ENCODE data around the gene GFPT1. TPM values are rescaled to one million over a fixed set of nuclear protein-coding genes. Genes with fewer than 3 reads are reported as not detected.
"Not testable (repeated sequence)": the region's sequence is repeated elsewhere in the genome, so short reads cannot be mapped to it uniquely, and the experiment has no call there.

The GFPT1 gene
- polyA plus RNA-seq, 1 donor (not counting 4 experiments of a cell fraction or from before 2014, with no cell fraction given), result 12.9 TPM

GRCh38 chr2:69356471-69356870 is 30.6 kb downstream of the GFPT1 start:
- H3K9me3 ChIP-seq (ENCODE audit: control insufficient read depth, low read depth, low read length), result no peaks in the 10 kb centered on the region
- TF ChIP-seq, protein P1, sequence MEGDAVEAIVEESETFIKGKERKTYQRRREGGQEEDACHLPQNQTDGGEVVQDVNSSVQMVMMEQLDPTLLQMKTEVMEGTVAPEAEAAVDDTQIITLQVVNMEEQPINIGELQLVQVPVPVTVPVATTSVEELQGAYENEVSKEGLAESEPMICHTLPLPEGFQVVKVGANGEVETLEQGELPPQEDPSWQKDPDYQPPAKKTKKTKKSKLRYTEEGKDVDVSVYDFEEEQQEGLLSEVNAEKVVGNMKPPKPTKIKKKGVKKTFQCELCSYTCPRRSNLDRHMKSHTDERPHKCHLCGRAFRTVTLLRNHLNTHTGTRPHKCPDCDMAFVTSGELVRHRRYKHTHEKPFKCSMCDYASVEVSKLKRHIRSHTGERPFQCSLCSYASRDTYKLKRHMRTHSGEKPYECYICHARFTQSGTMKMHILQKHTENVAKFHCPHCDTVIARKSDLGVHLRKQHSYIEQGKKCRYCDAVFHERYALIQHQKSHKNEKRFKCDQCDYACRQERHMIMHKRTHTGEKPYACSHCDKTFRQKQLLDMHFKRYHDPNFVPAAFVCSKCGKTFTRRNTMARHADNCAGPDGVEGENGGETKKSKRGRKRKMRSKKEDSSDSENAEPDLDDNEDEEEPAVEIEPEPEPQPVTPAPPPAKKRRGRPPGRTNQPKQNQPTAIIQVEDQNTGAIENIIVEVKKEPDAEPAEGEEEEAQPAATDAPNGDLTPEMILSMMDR (optimal IDR thresholded peaks at IDR 0.05 in 1 of 3, IDR thresholded peaks at IDR 0.05 in 1 of 3, conservative IDR thresholded peaks at IDR 0.05 in 1 of 3; ENCODE audit: extremely low read depth in 1 of 3, insufficient read depth in 2 of 3, low read length in 3 of 3), result no peak
- no peak for TF ChIP-seq EZH2 (IDR thresholded peaks at IDR 0.05; ENCODE audit: low read length)
- no peak overlapping the region for H3K9ac ChIP-seq (ENCODE audit: control insufficient read depth, extremely low read depth, insufficient read depth, low read length)
- DNase-seq (ENCODE audit: low read depth, low spot score) (no peak), FAIRE-seq (no peak)
- H4K20me1 ChIP-seq (ENCODE audit: control insufficient read depth, extremely low read depth, insufficient read depth, low read length), result peaks cover 2% of the 10 kb centered on the region
- H3K4me1 ChIP-seq (ENCODE audit: control insufficient read depth, extremely low read depth, insufficient read depth, low read length), result no peaks in the 10 kb centered on the region
- no peak overlapping the region for H2AFZ ChIP-seq (ENCODE audit: control insufficient read depth, low read length)
- no peak overlapping the region for H3K4me3 ChIP-seq (ENCODE audit: control insufficient read depth in 2 of 3, extremely low read depth in 1 of 3, insufficient read depth in 2 of 3, low read depth in 1 of 3, low read length in 3 of 3)
- dilution Hi-C loops (cut with MboI; ENCODE audit: extremely low pct_ligation_motif_present, low sequenced_read_pairs), result no loop called here
- no peaks in the 10 kb centered on the region for H3K79me2 ChIP-seq (ENCODE audit: control insufficient read depth, insufficient read depth, low read length)
- H3K4me2 ChIP-seq (ENCODE audit: control insufficient read depth, extremely low read depth, insufficient read depth, low read depth, low read length), result no peak overlapping the region
- H3K9me1 ChIP-seq (ENCODE audit: control insufficient read depth, extremely low read depth, insufficient read depth, low read length), result no peaks in the 10 kb centered on the region
- H3K36me3 ChIP-seq (ENCODE audit: control insufficient read depth in 2 of 2, extremely low read depth in 1 of 2, insufficient read depth in 2 of 2, low read length in 2 of 2), result peaks cover 17 to 41% of the 10 kb centered on the region in 2 experiments
- no peaks in the 10 kb centered on the region for H3K27me3 ChIP-seq (ENCODE audit: control insufficient read depth, extremely low read depth, insufficient read depth, low read length)
- H3K27ac ChIP-seq (ENCODE audit: control insufficient read depth, insufficient read depth, low read length), result no peak overlapping the region

GRCh38 chr2:69354976-69355375 is 32.1 kb downstream of the GFPT1 start:
- H4K20me1 ChIP-seq (ENCODE audit: control insufficient read depth, extremely low read depth, insufficient read depth, low read length); H3K79me2 ChIP-seq (ENCODE audit: control insufficient read depth, insufficient read depth, low read length); H3K9me3 ChIP-seq (ENCODE audit: control insufficient read depth, low read depth, low read length); H3K27ac ChIP-seq (ENCODE audit: control insufficient read depth, insufficient read depth, low read length); dilution Hi-C loops (cut with MboI; ENCODE audit: extremely low pct_ligation_motif_present, low sequenced_read_pairs); H3K9me1 ChIP-seq (ENCODE audit: control insufficient read depth, extremely low read depth, insufficient read depth, low read length); H3K4me2 ChIP-seq (ENCODE audit: control insufficient read depth, extremely low read depth, insufficient read depth, low read depth, low read length); H3K4me1 ChIP-seq (ENCODE audit: control insufficient read depth, extremely low read depth, insufficient read depth, low read length); H3K27me3 ChIP-seq (ENCODE audit: control insufficient read depth, extremely low read depth, insufficient read depth, low read length); FAIRE-seq; H3K9ac ChIP-seq (ENCODE audit: control insufficient read depth, extremely low read depth, insufficient read depth, low read length); DNase-seq (ENCODE audit: low read depth, low spot score); H3K4me3 ChIP-seq (ENCODE audit: control insufficient read depth in 2 of 3, extremely low read depth in 1 of 3, insufficient read depth in 2 of 3, low read depth in 1 of 3, low read length in 3 of 3); H2AFZ ChIP-seq (ENCODE audit: control insufficient read depth, low read length): not testable (repeated sequence)
- peaks cover 15 to 39% of the 10 kb centered on the region in 2 experiments for H3K36me3 ChIP-seq (ENCODE audit: control insufficient read depth in 2 of 2, extremely low read depth in 1 of 2, insufficient read depth in 2 of 2, low read length in 2 of 2)

- Histone ChIP-seq H3K4me2 (ENCODE audit: control insufficient read depth, extremely low read depth, insufficient read depth, low read depth, low read length) (no peak overlapping the region), H3K9me3 (ENCODE audit: control insufficient read depth, low read depth, low read length) (no peaks in the 10 kb centered on the region), H3K27me3 (ENCODE audit: control insufficient read depth, extremely low read depth, insufficient read depth, low read length) (no peaks in the 10 kb centered on the region), H3K36me3 (ENCODE audit: control insufficient read depth in 2 of 2, extremely low read depth in 1 of 2, insufficient read depth in 2 of 2, low read length in 2 of 2) (peaks cover 16 to 31% of the 10 kb centered on the region in 2 experiments), H3K4me3 (ENCODE audit: control insufficient read depth in 2 of 3, extremely low read depth in 1 of 3, insufficient read depth in 2 of 3, low read depth in 1 of 3, low read length in 3 of 3) (no peak overlapping the region), H2AFZ (ENCODE audit: control insufficient read depth, low read length) (no peak overlapping the region), H3K79me2 (ENCODE audit: control insufficient read depth, insufficient read depth, low read length) (no peaks in the 10 kb centered on the region), H4K20me1 (ENCODE audit: control insufficient read depth, extremely low read depth, insufficient read depth, low read length) (peaks cover 2% of the 10 kb centered on the region), H3K9me1 (ENCODE audit: control insufficient read depth, extremely low read depth, insufficient read depth, low read length) (no peaks in the 10 kb centered on the region), H3K4me1 (ENCODE audit: control insufficient read depth, extremely low read depth, insufficient read depth, low read length) (no peaks in the 10 kb centered on the region), H3K27ac (ENCODE audit: control insufficient read depth, insufficient read depth, low read length) (no peak overlapping the region), H3K9ac (ENCODE audit: control insufficient read depth, extremely low read depth, insufficient read depth, low read length) (no peak overlapping the region)
- DNase-seq (ENCODE audit: low read depth, low spot score) (no peak), FAIRE-seq (no peak)
- TF ChIP-seq, protein P1 (optimal IDR thresholded peaks at IDR 0.05 in 1 of 3, IDR thresholded peaks at IDR 0.05 in 1 of 3, conservative IDR thresholded peaks at IDR 0.05 in 1 of 3; ENCODE audit: extremely low read depth in 1 of 3, insufficient read depth in 2 of 3, low read length in 3 of 3), result no peak
- TF ChIP-seq EZH2 (IDR thresholded peaks at IDR 0.05; ENCODE audit: low read length), result no peak
- dilution Hi-C loops (cut with MboI; ENCODE audit: extremely low pct_ligation_motif_present, low sequenced_read_pairs), result no loop called here
These were observed 33.7 kb downstream of the GFPT1 start for GRCh38 chr2:69353360-69353759.

Data from keratinocyte (primary cell).